Gastrocnemius medialis (tissue), 4 donors: ENCODE measurements around the gene ARRDC1.

Experiments used
- POLR2A ChIP-seq, 2 donors: fragments of 450-650 bp; IDR thresholded peaks; one replicate each; pipeline ENCODE4 v1.6.1; 2017; ENCODE audit warnings: antibody characterized with exemption in 2 of 2, mild to moderate bottlenecking in 2 of 2, moderate library complexity in 2 of 2
- TF ChIP-seq, protein P1 (sequence below), 5 experiments: fragments of 450-650 bp in 3 of 5; fragments of 200-600 bp in 2 of 5; sonication (generic) in 2 of 5; IDR thresholded peaks in 4 of 5; conservative IDR thresholded peaks in 1 of 5; 1 replicate in 4 of 5; 2 replicates in 1 of 5; pipeline ENCODE4 v1.5.1; 2016 to 2019; ENCODE audit warnings: antibody characterized with exemption in 5 of 5, mild to moderate bottlenecking in 3 of 5, moderate library complexity in 3 of 5

DNA sequence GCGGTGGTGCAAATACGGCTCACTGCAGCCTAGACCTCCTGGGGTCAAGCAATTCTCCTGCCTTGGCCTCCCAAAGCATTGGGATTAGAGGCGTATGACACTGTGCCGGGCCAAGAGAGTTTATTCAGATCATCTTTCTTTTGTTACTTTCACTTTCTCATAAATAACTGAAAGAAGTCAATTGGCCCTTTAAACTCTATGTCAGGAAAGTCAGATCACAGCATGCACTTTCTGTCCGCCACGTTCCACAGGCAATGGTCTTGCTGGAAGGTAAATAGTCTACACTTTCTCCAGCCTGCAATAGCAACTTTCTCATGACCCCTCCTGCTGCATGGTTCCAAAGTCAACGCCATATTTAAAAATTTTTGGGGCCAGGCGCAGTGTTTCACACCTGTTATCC lies 6.5 kb upstream of the ARRDC1 start:
- TF ChIP-seq POLR2A (IDR thresholded peaks at IDR 0.05), result no peak
- TF ChIP-seq, protein P1, sequence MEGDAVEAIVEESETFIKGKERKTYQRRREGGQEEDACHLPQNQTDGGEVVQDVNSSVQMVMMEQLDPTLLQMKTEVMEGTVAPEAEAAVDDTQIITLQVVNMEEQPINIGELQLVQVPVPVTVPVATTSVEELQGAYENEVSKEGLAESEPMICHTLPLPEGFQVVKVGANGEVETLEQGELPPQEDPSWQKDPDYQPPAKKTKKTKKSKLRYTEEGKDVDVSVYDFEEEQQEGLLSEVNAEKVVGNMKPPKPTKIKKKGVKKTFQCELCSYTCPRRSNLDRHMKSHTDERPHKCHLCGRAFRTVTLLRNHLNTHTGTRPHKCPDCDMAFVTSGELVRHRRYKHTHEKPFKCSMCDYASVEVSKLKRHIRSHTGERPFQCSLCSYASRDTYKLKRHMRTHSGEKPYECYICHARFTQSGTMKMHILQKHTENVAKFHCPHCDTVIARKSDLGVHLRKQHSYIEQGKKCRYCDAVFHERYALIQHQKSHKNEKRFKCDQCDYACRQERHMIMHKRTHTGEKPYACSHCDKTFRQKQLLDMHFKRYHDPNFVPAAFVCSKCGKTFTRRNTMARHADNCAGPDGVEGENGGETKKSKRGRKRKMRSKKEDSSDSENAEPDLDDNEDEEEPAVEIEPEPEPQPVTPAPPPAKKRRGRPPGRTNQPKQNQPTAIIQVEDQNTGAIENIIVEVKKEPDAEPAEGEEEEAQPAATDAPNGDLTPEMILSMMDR (IDR thresholded peaks at IDR 0.05 in 4 of 5, conservative IDR thresholded peaks at IDR 0.05 in 1 of 5), result no peak
